ENCODE measurements around the gene DSCAML1.

The DSCAML1 gene

GRCh38 chr11:117521974-117522373 lies 275.0 kb downstream of the DSCAML1 start:
- H3K4me3 ChIP-seq (ENCODE audit: control insufficient read depth, low read depth, low read length), result no peak overlapping the region
- no peak for DNase-seq (ENCODE audit: low read depth)
- no peak for TF ChIP-seq CTCF (IDR thresholded peaks at IDR 0.05; ENCODE audit: control insufficient read depth, insufficient read depth, low read depth, low read length, missing control alignments)

GRCh38 chr11:117520966-117521365 lies 276.1 kb downstream of the DSCAML1 start:
- H3K4me3 ChIP-seq (ENCODE audit: control insufficient read depth, low read depth, low read length), result no peak overlapping the region
- no peak for TF ChIP-seq CTCF (IDR thresholded peaks at IDR 0.05; ENCODE audit: control insufficient read depth, insufficient read depth, low read depth, low read length, missing control alignments)
- no peak for DNase-seq (ENCODE audit: low read depth)

- TF ChIP-seq CTCF (IDR thresholded peaks at IDR 0.05; ENCODE audit: control insufficient read depth, insufficient read depth, low read depth, low read length, missing control alignments), result no peak
- no peak overlapping the region for H3K4me3 ChIP-seq (ENCODE audit: control insufficient read depth, low read depth, low read length)
- DNase-seq (ENCODE audit: low read depth), result no peak
These were observed 276.8 kb downstream of the DSCAML1 start for GRCh38 chr11:117520201-117520600.

GRCh38 chr11:117519590-117519989 lies 277.4 kb downstream of the DSCAML1 start:
- H3K4me3 ChIP-seq (ENCODE audit: control insufficient read depth, low read depth, low read length), result no peak overlapping the region
- TF ChIP-seq CTCF (IDR thresholded peaks at IDR 0.05; ENCODE audit: control insufficient read depth, insufficient read depth, low read depth, low read length, missing control alignments), result no peak
- no peak for DNase-seq (ENCODE audit: low read depth)

- TF ChIP-seq CTCF (IDR thresholded peaks at IDR 0.05; ENCODE audit: control insufficient read depth, insufficient read depth, low read depth, low read length, missing control alignments), result no peak
- no peak overlapping the region for H3K4me3 ChIP-seq (ENCODE audit: control insufficient read depth, low read depth, low read length)
- no peak for DNase-seq (ENCODE audit: low read depth)
These were observed 277.8 kb downstream of the DSCAML1 start for GRCh38 chr11:117519170-117519569.

- TF ChIP-seq CTCF (IDR thresholded peaks at IDR 0.05; ENCODE audit: control insufficient read depth, insufficient read depth, low read depth, low read length, missing control alignments), result no peak
- no peak for DNase-seq (ENCODE audit: low read depth)
- no peak overlapping the region for H3K4me3 ChIP-seq (ENCODE audit: control insufficient read depth, low read depth, low read length)
These were observed 278.6 kb downstream of the DSCAML1 start for GRCh38 chr11:117518455-117518854.

- no peak for TF ChIP-seq CTCF (IDR thresholded peaks at IDR 0.05; ENCODE audit: control insufficient read depth, insufficient read depth, low read depth, low read length, missing control alignments)
- no peak for DNase-seq (ENCODE audit: low read depth)
- H3K4me3 ChIP-seq (ENCODE audit: control insufficient read depth, low read depth, low read length), result no peak overlapping the region
These were observed 279.9 kb downstream of the DSCAML1 start for GRCh38 chr11:117517097-117517496.

All from AG09309 (cell line).